GM19438 (cell line): ENCODE measurements around the gene TPBGL.
"Not testable (repeated sequence)": the region's sequence is repeated elsewhere in the genome, so short reads cannot be mapped to it uniquely, and the experiment has no call there.

Source experiments
- ATAC-seq: cut with Tn5 transposase; IDR thresholded peaks from one replicate; pipeline ENCODE4 v1.9.1; 2021; ENCODE audit warnings: low read depth; ENCODE audit not compliant: unreplicated experiment

TPBGL gene

GRCh38 chr11:75269896-75270295 lies 29.3 kb downstream of the TPBGL start:
- no peak for ATAC-seq

DNA sequence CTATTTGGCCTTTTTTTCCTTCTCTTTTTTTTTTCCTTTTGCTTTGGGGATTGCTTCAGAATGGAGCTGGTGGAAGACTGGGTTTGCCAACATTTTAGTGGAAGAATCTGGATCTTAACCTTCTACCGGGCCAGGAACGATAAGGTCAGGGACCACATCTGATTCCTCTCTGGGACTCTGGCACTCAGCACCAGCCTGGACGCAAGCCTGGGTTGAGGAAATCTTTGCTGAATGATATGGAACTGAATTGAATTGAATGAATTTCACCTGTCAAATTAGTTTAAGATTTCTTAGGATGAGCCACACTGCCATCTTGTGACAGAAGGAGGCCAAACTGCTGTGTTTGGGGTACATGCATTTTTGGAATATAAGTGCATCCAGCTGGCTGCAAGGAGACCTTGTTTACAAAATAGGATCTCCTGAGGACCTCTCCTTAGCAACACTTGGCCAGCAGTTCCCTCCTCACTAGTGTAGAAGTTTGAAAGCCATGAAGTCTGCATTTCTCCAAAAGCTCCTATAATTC lies 30.4 kb downstream of the TPBGL start:
- ATAC-seq, result no peak

GRCh38 chr11:75271730-75272129 lies 31.2 kb downstream of the TPBGL start:
- ATAC-seq, result no peak

DNA sequence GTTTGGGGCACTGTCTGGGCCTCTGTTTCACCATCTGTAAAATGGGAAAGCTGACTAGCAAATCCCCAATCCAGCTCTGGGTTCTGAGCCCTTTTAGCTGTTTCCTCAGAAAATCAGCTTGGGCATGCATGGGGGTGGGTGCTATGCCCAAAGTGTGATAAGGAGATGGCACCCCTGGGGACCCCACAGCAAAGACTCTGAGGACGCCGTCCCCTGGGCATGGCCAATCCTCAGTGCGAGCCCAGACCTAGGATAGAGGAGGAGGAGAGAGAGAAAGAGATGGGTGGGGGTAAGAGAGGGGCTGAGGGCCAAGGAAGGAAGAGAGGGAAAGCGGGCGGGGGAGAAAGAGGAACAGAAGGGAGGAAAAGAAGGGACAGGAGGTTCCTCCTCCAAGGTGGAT lies 31.8 kb downstream of the TPBGL start:
- ATAC-seq, result no peak

DNA sequence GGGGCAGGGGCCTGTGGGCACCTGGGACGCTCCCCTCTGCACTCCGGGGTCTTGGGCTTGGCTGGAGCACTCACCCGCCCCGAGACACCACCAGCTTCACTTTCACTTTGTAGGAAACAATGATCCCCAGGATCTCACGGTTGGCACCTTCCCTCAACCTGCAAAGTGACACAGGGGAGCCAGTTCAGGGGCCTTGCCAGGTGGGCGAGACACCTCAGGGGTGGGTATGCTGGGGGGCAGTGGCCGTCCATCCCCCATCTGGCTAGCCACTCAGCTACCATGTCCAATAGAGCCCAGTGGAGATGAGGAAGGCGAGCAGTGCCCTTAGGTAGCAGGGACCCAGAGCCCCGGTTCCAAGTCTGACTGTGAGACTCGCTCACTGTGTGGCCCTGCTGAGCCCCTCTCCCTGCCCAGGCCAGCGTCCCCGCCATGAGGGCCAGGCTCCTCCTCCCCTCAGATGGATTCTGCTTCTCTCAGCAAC lies 32.3 kb downstream of the TPBGL start:
- no peak for ATAC-seq

GRCh38 chr11:75273411-75274391 lies 33.1 kb downstream of the TPBGL start:
- ATAC-seq, result no peak

DNA sequence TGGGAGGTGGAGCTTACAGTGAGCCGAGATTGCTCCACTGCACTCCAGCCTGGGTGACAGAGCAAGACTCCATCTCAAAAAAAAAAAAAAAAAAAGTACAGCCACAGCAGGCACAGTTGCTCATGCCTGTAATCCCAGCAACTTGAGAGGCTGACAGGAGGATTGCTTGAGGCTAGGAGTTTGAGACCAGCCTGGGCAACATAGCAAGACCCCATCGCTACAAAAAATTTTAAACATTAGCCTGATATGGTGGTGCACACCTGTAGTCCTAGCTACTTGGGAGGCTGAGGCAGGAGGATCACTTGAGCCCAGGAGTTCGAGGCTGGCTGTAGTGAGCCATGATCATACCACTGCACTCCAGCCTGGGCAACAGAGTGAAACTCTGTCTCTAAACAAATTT lies 34.1 kb downstream of the TPBGL start:
- ATAC-seq, result not testable (repeated sequence)

DNA sequence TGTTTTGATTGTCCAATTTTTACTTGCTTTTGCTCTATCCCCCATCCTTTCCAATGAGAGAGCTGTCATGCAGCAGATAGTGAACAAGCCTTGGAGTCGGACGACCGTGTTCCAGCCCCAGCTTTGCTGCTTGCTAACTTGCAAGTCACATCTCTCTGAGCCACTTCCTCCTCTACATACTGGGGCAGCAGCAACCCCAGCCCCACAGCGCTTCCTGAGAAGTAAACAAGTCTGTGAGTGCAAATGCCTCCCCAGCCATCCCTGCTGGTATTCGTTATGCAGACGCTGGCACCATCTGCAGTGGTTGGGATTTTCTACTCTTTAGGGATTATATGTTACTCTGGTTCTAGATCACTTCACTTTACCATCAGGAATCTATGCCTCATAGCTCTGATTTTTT lies 35.0 kb downstream of the TPBGL start:
- no peak for ATAC-seq

DNA sequence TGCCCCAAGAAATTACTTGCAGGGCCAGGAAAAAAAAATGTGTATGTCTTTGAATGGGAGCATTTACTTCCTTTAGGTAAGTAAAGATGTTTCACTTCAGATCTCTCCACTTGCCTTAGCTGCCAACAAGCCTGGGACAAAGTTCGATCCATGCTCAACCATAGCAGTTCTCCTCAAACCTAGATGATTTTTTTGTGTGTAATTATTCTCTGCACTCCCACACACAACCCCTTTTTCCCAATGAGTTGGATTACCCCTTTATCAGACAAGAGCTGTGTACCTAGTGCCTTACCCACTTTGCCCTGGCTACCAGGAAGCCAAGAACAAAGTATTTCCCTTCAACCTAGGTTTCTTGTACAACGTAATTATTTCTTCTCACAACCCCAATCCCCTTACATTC lies 35.6 kb downstream of the TPBGL start:
- ATAC-seq, result no peak

- no peak for ATAC-seq
Measured at GRCh38 chr11:75276686-75277085, 36.1 kb downstream of the TPBGL start.

- no peak for ATAC-seq
Measured at GRCh38 chr11:75277211-75277805, 36.7 kb downstream of the TPBGL start.

DNA sequence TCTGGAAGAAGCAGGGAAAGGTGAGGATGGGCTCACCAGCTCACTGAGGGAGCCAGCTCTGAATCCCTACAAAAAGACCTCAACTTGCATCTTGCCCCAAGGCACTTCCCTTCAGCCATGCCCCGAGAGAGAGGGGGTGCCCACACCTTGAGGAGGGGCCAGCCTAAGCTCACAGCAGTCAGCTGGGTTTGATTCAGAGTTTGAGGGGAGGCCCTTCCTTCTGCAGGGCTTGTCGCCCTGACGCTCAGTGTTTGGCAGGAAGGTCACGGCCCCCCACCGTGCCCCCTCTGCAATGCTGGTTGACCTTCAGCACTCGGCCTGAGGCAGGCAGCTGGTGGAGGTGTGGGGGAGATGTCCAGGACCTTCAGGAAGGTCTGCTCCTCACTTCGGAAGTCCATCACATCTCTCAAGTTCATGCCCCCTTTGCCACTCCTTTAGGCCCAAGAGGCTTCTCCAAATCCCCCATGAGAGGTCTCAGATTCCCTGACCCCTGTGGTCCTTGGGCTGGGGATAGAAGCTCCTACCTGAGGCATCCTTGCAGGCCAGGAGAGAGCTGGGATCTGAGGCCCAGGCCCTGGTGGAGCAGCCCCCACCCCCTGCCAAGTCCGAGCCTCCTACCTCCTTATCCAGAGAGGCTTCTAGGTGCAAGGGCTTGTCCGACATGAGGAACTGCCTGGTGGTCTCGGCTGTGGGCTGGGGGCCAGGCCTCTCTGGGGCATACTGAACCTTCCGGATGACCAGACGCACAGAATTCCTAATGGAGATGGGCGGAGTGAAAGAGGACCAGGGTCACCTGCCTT lies 37.6 kb downstream of the TPBGL start:
- ATAC-seq, result no peak

DNA sequence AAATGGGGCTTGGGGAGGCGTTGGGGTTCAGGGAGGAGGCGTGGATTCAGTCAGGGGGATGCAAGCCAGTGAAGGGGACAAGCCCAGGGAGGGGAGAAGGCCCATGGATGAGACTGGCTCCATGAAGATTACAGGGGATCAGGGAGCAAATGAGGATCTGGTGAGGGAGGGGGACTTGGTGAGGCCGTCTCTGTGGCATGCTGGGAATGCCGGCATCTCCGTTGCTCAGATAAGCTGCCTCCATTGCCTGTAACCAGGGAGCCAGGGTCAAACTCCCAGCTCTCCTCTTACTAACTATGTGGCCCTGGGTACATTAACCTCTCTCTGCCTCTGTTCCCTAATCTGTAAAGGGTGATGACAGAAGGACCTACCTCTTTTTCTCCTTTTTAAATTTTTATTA lies 38.7 kb downstream of the TPBGL start:
- no peak for ATAC-seq

GRCh38 chr11:75280227-75280701 lies 39.7 kb downstream of the TPBGL start:
- ATAC-seq, result no peak

DNA sequence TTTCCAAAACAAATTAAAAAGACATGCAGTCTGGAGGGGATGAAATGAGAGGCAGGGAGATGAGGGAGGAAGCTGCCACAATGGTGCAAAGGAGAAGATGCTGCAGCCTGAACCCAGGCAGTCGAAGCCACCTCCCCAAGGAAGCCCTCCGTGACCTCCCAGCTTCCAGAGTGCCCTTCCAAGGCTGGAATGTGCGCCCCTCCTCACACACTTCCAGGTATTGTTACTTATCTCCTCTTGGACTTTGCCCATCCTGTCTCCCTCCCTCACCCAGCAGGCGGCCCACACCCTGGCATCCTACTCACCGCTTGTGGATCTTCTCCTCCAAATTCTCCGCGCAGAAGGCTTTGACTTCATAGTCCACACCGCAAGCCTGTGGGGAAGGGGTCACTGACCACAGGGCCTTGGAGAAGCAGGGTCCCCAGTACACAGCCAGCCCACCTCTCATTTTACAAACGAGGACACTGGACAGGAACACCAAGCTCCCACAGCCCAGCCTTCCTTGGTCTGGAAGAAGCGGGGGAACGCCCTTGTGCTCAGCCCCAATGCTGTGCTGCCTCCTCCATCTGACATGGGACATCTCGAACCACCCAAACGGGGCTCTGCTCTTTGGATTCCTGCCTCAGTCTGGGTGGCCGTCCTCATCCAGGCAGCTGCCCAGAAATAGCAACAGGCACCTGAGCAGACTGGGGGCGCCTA lies 40.3 kb downstream of the TPBGL start:
- no peak for ATAC-seq

DNA sequence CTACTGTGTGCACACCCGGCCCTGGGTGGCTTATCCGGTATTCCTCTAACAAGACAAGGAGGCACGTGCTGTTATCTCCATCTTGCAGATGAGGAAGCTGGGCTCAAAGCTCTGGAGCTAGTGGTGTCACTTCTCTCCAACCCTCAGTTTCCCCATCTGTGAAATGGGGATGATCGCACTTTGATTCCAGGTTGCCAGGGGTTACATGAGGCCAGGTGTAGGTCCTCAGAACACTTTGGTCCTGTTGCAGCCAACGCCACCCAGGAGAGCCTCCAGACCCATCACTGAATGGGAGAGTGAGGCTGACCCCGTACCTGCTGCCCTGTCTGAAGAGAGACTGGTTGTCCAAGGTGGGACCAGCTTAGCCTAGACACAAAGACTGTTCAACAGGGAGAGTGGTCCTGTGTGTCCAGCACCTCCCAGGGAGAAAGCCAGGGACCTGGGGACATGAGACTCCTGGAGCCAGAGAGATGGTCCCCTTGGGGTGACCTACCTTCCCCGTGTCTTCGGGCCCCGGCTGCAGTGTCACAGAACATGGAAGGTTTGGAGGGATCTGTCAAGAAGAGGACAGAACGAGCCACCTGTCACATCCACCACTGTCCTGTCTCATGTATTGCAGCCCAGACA lies 41.0 kb downstream of the TPBGL start:
- no peak for ATAC-seq

DNA sequence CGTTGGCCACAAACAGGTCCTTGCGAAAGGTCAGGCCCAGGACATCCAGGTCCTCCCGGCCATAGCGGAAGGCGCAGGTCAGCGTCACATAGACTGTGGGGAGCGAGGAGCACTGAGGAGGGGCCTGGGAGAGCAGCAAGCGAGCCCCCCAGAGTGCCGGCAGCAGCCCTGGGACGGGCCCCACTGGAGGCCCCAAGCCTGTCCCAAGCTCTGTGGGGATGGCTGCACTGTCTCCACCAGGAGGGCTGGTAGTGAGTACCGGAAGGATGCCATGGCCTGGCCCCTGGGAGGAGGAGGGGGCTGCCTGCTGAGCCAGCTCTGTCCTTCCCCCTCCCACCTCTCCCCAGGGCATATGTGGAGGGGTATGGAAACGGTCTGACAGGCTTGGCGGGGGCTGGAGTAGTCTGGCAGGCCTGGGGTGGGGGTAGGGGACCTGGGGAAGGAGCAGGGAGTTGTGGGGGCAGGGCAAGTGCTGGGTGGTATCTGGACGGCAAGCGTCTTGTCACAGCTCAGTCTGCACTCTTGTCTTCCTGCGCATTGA lies 42.9 kb downstream of the TPBGL start:
- no peak for ATAC-seq

DNA sequence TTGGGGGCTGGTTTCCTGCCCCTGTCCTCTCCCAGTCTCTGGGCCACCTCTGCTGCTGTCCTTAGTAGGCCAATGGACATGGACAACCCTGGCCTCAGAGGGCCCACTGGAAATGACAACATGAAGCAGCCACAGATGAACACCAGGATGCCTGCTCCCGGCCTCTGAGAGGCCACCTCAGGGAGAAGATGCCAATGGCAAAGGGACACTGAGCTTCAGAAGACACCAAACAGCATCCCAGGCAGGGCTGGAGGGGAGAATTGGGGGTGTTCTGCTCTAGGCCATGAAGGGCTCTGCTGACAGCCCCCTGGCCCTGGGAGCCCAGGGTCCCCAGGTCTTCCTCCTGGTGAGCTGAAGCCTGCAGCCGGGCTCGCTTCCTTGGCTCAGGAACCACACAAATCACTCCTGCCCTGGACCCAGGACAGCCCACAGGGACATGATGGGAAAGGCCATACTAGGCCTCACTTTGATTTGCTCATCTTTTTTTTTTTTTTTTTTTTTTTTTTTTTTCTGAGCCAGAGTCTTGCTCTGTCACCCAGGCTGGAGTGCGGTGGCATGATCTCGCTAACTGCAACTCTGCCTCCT lies 45.3 kb downstream of the TPBGL start:
- no peak for ATAC-seq
